Upper lobe of left lung (tissue), 6 donors: Measurements from ENCODE around the gene ZNF135. TPM values are rescaled to one million over a fixed set of nuclear protein-coding genes. Genes with fewer than 3 reads are reported as not detected.

ENCODE experiments used
- ATAC-seq, 2 donors: fragments of 200-7000 bp; cut with Tn5 transposase; one replicate each; pipeline ENCODE4 v1.9.1; 2022; ENCODE audit warnings: mild to moderate bottlenecking in 2 of 2, moderate library complexity in 2 of 2; ENCODE audit not compliant: low FRiP score in 2 of 2
- DNase-seq, 2 donors: peaks; one replicate each; pipeline ENCODE4 v3.0.0-alpha.2; 2019 to 2020
- H3K27ac ChIP-seq, 4 donors: fragments of 200-600 bp; sonication (generic); one replicate each; pipeline ENCODE4 v1.5.1; 2016 to 2019
- H3K27me3 ChIP-seq, 4 donors: fragments of 200-600 bp; sonication (generic); one replicate each; pipeline ENCODE4 v1.5.1; 2017 to 2019
- H3K36me3 ChIP-seq, 4 donors: fragments of 200-600 bp; sonication (generic); one replicate each; pipeline ENCODE4 v1.5.1; 2016 to 2019
- H3K4me1 ChIP-seq, 4 donors: fragments of 200-600 bp; sonication (generic); one replicate each; pipeline ENCODE4 v1.5.1; 2018 to 2019
- H3K4me3 ChIP-seq, 4 donors: fragments of 200-600 bp; sonication (generic); one replicate each; pipeline ENCODE4 v1.5.1; 2017 to 2019; ENCODE audit warnings: mild to moderate bottlenecking in 2 of 4, moderate library complexity in 1 of 4
- H3K9me3 ChIP-seq, 4 donors: fragments of 200-600 bp; sonication (generic); one replicate each; pipeline ENCODE4 v1.5.1; 2018 to 2019
- EP300 ChIP-seq, 4 donors: sonication (generic); formaldehyde crosslinking; IDR thresholded peaks; one replicate each; pipeline ENCODE4 v1.5.1; 2017; ENCODE audit warnings: antibody characterized with exemption in 4 of 4, control low read depth in 2 of 4
- POLR2A ChIP-seq, 4 donors: fragments of 450-650 bp; IDR thresholded peaks; one replicate each; pipeline ENCODE4 v1.5.1; 2016 to 2017; ENCODE audit warnings: antibody characterized with exemption in 4 of 4, mild to moderate bottlenecking in 2 of 4
- POLR2AphosphoS5 ChIP-seq, 2 donors: sonication (generic); formaldehyde crosslinking; IDR thresholded peaks; one replicate each; pipeline ENCODE4 v1.5.1; 2017; ENCODE audit warnings: antibody characterized with exemption in 2 of 2
- WGBS, 2 donors: methylation state at CpG; one replicate each; pipeline ENCODE4 v1.1.5; 2017 to 2018; 5-methylcytosine and 5-hydroxymethylcytosine counted together
- total RNA-seq, 6 donors: library from RNA; depleted of rRNA in 4 of 6; stranded (reverse); fragments of >200 nt in 4 of 6; gene quantifications; one replicate each; pipeline versions ENCODE4 v1.1.0 to v1.2.1, GENCODE V29; 2016 to 2021
- TF ChIP-seq, protein P1 (sequence below), 6 experiments: fragments of 450-650 bp in 4 of 6; fragments of 200-600 bp in 2 of 6; sonication (generic) in 2 of 6; IDR thresholded peaks; one replicate each; pipeline ENCODE4 v1.5.1; 2016 to 2019; ENCODE audit warnings: antibody characterized with exemption in 6 of 6
- donor health status: DM: no; HTN: no; CAD: no; lungs with moderate emphysema.
- donor health status: DM: no; HTN: yes; CAD: no; lungs with severe emphysema.

Gene ZNF135
- total RNA-seq, 6 donors from 2014 or later, result 1.7 to 11.5 (median 3.4) TPM

DNA sequence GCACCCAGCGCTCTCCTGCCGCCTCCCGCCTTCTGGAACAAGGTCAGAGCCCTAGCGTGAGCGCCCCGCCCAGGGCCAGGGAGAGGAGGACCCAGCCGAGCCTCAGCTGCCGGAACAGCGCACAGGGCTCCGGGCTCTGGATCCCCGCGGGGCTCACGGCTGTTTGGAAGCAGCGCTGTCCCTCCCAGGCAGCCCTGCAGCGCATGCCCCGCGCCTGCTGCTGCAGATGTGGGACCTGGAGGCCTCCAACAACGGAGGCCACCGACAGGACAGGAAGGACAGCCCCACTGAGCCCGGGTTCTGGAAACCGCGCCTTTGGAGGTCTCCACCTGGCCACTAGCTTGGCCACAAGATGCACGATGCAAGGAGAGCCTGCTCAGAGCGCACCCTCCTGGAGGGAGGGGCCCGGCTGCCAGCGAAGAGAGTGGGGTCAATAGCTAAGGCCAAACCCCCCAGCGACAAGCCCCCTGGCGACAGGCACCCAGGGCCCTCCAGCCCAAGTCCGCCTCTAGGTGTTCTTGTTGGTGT lies 26.3 kb downstream of the ZNF135 start:
- TF ChIP-seq POLR2AphosphoS5 (IDR thresholded peaks at IDR 0.05), result no peak
- no peak for TF ChIP-seq POLR2A (IDR thresholded peaks at IDR 0.05)
- no peak for TF ChIP-seq EP300 (IDR thresholded peaks at IDR 0.05)
- TF ChIP-seq, protein P1, sequence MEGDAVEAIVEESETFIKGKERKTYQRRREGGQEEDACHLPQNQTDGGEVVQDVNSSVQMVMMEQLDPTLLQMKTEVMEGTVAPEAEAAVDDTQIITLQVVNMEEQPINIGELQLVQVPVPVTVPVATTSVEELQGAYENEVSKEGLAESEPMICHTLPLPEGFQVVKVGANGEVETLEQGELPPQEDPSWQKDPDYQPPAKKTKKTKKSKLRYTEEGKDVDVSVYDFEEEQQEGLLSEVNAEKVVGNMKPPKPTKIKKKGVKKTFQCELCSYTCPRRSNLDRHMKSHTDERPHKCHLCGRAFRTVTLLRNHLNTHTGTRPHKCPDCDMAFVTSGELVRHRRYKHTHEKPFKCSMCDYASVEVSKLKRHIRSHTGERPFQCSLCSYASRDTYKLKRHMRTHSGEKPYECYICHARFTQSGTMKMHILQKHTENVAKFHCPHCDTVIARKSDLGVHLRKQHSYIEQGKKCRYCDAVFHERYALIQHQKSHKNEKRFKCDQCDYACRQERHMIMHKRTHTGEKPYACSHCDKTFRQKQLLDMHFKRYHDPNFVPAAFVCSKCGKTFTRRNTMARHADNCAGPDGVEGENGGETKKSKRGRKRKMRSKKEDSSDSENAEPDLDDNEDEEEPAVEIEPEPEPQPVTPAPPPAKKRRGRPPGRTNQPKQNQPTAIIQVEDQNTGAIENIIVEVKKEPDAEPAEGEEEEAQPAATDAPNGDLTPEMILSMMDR (IDR thresholded peaks at IDR 0.05), result no peak
- ATAC-seq (peak; percentile 20 to 23), DNase-seq (peak in 1 of 2 donors; percentile 71)
- Histone ChIP-seq H3K4me1 (no peaks in the 10 kb centered on the region), H3K9me3 (peaks cover 5 to 93% (median 75%) of the 10 kb centered on the region in 4 donors), H3K27ac (no peak overlapping the region), H3K4me3 (no peak overlapping the region), H3K27me3 (no peaks in the 10 kb centered on the region), H3K36me3 (peaks cover 0 to 54% (median 38%) of the 10 kb centered on the region in 4 donors)
- WGBS, 2 donors, result 98% methylated on average over 9 to 20 of the region's 29 CpGs

DNA sequence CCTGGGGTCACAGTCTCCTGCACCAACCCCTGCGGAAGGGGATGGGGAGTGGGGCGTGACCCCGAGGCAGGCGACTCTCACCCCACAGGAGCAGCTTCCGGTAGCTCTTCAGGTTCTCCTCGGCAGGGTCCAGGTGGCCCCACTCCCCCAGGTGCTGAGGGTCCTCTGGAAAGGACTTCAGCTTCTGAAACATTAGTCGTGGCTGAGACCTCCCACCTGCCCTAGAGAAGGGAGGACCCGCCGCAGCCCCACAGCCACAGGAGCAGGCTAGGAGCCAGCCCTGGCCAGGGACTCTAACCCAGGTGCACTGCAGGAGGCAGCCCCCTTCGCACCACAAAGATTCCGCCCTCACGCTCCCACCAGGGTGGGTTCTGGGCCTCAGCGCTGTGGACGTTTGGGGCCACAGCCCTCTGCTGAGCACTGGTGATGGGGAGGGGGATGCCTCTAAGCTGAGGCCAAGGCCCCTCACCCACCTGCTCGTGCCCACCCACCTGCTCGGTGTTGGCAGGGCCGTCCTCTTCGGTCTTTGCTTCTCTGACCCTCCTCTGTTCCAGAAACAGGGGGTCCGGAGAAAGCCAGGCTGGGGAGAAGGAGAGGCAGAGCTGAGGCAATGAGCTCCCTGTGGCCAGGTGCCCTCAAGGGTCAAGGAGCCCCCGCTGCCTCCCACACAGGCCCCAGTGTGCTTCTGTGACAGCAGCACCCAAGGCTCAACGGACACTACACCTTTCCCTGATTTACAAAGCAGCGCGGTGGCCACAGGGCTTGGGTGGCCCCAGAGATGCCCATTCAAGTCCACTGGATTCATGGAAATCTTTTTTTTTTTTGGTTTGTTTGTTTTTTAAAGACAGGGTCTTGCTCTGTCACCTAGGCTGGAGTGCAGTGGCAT lies 28.0 kb downstream of the ZNF135 start:
- Histone ChIP-seq H3K27ac (no peak overlapping the region), H3K4me3 (no peak overlapping the region), H3K36me3 (peaks cover 0 to 54% (median 38%) of the 10 kb centered on the region in 4 donors), H3K9me3 (peaks cover 0 to 85% (median 65%) of the 10 kb centered on the region in 4 donors), H3K27me3 (no peaks in the 10 kb centered on the region), H3K4me1 (no peaks in the 10 kb centered on the region)
- WGBS, 2 donors, result 93 to 94% methylated on average over 15 to 22 of the region's 23 CpGs
- TF ChIP-seq POLR2AphosphoS5 (IDR thresholded peaks at IDR 0.05) (no peak), POLR2A (IDR thresholded peaks at IDR 0.05) (no peak), EP300 (IDR thresholded peaks at IDR 0.05) (no peak)
- TF ChIP-seq, protein P1 (IDR thresholded peaks at IDR 0.05), result no peak
- ATAC-seq, result peak in 1 of 2 donors; percentile 3
- DNase-seq, result peak in 1 of 2 donors; percentile 48

DNA sequence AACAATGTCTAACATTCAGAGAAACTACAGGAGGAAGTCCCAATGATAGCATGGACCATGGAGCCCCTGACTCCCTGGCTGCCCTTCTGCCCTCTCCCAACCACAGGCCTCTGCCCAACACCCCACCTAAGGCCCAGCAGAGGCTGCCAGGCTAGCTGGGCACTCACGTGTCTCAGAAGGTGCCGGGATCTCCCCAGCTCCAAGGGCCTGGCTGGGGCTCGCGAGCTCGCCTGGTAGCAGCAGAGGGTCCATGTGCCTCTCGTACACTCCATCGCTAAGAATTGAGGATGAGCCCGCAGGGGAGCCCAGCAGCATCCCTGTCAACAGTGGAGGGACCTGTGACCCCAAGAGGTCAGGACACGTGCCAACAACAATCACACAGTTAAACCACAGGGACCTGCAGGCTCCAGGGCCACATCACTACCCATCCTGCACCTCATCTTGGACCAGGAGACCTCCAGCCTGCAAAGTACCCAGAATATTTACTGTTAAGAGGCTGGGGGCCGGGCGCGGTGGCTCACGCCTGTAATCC lies 29.5 kb downstream of the ZNF135 start:
- 80 to 94% methylated on average over 2 to 11 of the region's 13 CpGs for WGBS, 2 donors
- ATAC-seq (no peak), DNase-seq (peak in 1 of 2 donors; percentile 39)

DNA sequence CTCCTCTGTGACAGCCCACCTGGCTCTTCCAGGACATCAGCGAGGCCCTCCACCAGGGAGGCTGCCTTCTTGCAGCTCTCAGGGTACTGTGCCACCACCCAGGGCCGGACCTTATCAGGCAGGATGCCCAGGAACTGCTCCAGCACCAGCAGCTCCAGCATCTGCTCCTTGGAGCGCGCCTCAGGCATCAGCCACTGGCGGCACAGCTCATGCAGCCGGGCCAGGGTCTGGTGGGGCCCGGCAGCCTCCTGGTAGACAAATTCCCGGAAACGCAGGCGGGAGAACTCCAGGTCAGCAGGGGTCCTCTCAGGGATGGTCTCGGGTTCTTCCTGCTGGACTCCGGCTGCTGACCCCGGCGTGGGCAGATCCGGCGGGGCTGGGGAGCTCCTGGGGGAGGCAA lies 30.8 kb downstream of the ZNF135 start:
- H3K4me1 ChIP-seq, result no peaks in the 10 kb centered on the region
- WGBS, 2 donors, result 95% methylated on average over 4 of the region's 16 CpGs; no CpG with 5 or more reads in 1 of the 2 donors
- DNase-seq, result peak in 1 of 2 donors; percentile 62
- TF ChIP-seq, protein P1 (IDR thresholded peaks at IDR 0.05), result no peak
- TF ChIP-seq POLR2A (IDR thresholded peaks at IDR 0.05) (no peak), EP300 (IDR thresholded peaks at IDR 0.05) (no peak), POLR2AphosphoS5 (IDR thresholded peaks at IDR 0.05) (no peak)
- H3K27me3 ChIP-seq, result no peaks in the 10 kb centered on the region
- no peak overlapping the region for H3K27ac ChIP-seq
- H3K9me3 ChIP-seq, result peaks cover 0 to 73% (median 56%) of the 10 kb centered on the region in 4 donors
- ATAC-seq, result no peak
- H3K4me3 ChIP-seq, result no peak overlapping the region
- peaks cover 0 to 42% (median 27%) of the 10 kb centered on the region in 4 donors for H3K36me3 ChIP-seq

More for the DNA sequence above, 29.5 kb downstream of the ZNF135 start:
- Histone ChIP-seq H3K4me1 (no peaks in the 10 kb centered on the region), H3K27ac (no peak overlapping the region), H3K4me3 (no peak overlapping the region), H3K36me3 (peaks cover 0 to 54% (median 38%) of the 10 kb centered on the region in 4 donors), H3K27me3 (no peaks in the 10 kb centered on the region), H3K9me3 (peaks cover 0 to 79% (median 61%) of the 10 kb centered on the region in 4 donors)
- TF ChIP-seq POLR2A (IDR thresholded peaks at IDR 0.05) (no peak), EP300 (IDR thresholded peaks at IDR 0.05) (no peak), POLR2AphosphoS5 (IDR thresholded peaks at IDR 0.05) (no peak)
- TF ChIP-seq, protein P1 (IDR thresholded peaks at IDR 0.05), result no peak
